MV-4-11 (cell line): ENCODE data around the gene ACSF3.

Source experiments
- DNase-seq: peaks from one replicate; lab custom pipeline; 2025; lab: John Stamatoyannopoulos, UW

ACSF3 gene

DNA sequence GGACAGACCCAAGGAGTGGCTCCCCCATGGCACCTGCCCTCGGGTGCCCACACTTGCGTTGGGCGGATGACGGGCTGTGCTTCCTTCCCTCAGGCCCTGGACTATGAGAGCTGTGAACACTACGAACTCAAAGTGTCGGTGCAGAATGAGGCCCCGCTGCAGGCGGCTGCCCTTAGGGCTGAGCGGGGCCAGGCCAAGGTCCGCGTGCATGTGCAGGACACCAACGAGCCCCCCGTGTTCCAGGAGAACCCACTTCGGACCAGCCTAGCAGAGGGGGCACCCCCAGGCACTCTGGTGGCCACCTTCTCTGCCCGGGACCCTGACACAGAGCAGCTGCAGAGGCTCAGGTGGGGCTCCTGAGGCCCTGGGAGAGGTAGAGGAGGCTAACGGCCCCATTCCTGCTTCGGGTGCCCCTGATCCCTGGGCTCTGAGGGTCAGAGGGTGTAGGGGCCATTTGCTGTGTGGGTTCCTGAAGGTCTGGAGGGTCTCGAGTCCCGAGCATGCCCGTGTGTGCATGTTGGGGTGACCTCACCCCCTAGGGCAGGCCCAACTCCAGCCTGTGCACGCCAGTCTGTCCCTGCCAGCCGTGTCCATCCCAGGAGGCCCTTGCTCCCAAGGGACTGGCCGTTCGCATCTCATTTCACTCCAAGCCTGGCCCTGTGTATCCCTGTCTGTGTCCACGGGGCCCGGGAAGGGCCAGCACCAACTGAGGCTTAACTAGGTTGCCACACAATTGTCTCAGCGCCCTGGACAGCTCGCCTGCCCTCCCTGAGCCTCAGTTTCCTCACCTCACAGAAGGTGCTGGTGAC lies 96.7 kb downstream of the ACSF3 start:
- DNase-seq = no peak

GRCh38 chr16:89191033-89191900 lies 97.6 kb downstream of the ACSF3 start:
- no peak for DNase-seq

- no peak for DNase-seq
Measured at GRCh38 chr16:89191901-89192185, 98.2 kb downstream of the ACSF3 start.

DNA sequence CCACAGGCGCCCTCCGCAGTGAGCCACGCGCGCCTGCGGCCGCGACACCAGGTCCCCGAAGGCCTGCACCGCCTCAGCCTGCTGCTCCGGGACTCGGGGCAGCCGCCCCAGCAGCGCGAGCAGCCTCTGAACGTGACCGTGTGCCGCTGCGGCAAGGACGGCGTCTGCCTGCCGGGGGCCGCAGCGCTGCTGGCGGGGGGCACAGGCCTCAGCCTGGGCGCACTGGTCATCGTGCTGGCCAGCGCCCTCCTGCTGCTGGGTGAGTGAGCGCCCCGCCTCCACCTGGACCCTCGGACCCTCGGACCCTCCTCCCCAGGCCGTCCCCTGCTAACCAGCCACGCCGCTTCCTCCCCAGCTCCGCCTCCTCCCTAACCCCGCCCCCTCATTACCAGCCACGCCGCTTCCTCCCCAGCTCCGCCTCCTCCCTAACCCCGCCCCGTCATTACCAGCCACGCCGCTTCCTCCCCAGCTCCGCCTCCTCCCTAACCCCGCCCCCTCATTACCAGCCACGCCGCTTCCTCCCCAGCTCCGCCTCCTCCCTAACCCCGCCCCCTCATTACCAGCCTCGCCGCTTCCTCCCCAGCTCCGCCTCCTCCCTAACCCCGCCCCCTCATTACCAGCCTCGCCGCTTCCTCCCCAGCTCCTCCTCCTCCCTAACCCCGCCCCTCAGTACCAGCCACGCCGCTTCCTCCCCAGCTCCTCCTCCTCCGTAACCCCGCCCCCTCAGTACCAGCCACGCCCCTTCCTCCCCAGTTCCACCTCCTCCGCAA lies 98.7 kb downstream of the ACSF3 start:
- DNase-seq = peak; percentile 66

- peak; percentile 65 for DNase-seq
Measured at GRCh38 chr16:89192956-89193575, 99.4 kb downstream of the ACSF3 start.

- DNase-seq = no peak
Measured at GRCh38 chr16:89193576-89194293, 100.1 kb downstream of the ACSF3 start.

- no peak for DNase-seq
Measured at GRCh38 chr16:89194340-89195311, 101.0 kb downstream of the ACSF3 start.

DNA sequence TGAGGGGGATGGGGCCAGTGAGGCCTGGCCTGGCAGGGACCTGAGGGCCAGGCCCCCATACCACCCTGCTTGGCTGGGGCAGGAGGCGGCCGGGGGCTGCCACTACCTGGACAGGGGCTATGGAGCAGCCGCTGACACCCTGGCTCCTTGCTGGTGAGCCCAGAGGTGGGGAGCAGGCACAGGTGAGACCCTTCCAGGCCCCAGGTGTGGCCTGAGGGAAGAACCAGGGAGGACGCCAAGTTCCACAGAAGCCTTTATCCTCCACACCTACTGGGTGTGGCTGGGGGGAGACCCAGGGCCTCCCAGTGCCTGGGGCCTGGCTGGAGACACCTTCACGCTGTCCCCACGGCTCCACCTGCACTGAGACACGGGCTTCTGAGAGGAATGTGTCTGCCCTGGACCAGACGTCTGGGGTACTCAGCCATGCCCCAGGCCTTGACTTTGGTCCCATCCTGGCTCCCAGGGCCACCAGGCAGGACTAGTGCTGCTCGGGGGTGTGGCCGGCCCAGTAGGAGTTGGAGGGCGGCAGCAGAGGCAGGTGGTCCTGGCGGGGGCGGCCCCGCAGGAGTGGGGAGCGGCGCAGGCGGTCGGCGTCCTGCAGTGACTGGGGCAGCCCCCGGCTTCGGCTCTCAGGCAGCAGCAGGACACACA lies 102.0 kb downstream of the ACSF3 start:
- DNase-seq = no peak

- no peak for DNase-seq
Measured at GRCh38 chr16:89197033-89197632, 103.5 kb downstream of the ACSF3 start.

GRCh38 chr16:89197633-89198416 lies 104.2 kb downstream of the ACSF3 start:
- DNase-seq = no peak

DNA sequence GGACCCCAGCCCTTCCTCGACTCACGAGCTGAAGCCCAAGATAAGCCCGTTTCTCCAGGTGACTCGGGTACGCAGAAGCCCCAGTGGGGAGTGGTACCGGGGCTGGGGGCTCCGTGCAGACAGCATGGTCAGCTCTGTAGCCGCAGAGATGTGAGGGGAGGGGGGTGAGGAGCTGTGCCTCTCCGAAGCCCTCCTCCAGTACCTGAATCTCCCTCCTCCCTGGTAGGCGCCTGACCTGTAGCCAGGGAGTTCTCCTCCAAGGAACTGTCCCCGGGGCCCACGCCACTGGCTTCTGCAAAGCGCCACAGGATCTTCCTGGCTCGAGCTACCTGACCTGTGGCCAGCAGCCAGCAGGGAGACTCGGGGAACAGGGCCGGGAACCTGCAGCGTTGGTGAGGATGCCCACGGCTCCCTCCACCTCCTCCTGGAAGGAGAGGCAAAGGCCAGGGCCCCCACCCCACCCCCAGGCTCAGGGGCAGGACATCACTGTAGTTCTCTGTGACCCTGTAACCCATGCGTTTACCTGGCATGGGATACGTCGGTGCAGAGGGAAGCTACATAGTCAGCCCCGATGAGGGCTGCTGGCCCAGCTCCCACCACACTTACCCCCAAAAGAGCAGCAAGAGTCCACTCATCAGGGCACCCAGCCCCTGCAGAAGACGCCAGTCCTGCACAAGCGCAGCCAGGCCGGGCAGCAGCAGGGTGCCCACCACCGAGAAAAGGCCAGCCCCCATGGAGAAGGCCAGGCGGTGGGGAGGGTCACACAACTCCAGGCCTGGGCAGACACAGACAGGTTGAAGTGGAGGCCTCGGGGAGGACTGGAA lies 105.0 kb downstream of the ACSF3 start:
- no peak for DNase-seq

DNA sequence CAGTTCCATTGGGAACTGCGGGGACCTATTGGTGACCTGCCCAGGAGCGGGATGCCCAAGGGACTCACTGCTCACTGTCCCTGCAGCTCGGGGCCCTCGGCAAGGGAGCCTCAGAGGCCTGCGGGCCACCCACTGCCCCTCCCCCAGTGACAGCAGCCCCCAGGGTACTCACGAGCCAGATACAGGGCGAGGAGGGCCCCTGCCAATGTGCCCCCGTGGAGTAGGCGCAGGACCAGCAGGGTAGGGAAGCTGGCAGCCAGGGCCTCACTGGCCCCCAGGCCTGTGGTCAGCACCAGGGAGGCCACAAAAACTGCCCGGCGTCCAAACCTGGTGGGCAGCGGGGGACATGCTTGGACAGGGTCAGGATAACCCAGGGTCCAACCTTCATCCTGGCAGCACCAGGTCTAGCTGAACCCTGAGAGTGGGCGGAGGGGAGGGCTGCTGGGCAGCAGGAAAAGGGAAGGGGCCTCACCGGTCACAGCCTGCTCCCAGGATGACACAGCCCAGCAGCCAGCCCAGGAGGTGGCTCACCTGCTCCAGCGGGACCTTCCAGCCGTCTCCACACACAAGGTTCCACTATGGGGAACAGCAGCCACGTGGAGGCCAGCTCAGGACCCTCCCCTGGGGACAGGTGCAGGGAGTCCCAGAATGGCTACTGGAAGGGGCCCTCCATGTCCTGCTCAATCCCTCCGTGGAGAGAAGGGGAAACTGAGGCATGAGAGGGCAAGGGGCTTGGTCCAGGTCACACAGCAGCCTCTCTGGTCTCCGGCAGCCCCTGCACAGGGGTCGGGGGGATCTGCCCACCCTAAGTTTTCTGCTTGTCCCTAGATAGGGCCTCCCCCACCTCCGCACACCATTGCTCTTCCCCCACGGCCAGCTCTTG lies 105.8 kb downstream of the ACSF3 start:
- no peak for DNase-seq

DNA sequence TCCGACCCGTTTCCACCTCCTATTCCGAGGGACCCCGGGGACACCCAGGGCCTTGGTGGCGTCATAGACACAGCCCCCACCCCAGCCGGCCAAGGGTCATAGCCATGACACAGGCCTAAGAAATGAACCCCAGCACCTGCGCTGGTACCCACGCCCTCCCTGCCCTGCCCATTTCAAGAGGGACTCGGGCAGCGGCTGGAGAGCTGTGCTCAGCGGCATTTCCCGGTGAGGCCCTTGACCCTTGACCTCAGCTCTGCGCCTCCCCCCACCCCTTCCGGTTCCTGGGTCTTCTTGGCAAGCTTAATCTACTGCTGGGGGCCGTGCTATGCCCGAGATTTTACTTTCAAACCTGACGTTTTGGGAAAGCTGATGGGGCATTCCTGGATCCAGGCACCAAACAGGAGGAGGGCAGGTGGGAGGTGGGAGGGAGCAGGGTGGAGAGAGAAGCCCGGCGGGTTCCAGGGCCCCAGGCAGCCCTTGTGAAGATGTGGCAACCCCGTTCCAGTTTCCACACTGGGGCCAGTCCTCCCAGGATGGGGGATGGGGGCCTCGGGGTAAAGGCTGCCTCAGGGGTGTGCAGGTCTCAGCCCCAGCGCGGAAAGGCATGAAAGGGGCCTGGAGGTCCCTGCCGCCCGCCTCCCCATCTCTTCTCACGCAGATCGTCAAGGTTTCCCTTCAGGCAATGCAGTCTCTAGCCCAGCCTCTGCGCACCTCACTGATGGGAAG lies 106.6 kb downstream of the ACSF3 start, which contains the start of gene SLC22A31:
Gene SLC22A31 (minus strand): TSS at position 414 of the 726 bp plus-strand sequence. CDS start 36 bp downstream, at position 378.
- DNase-seq = no peak

GRCh38 chr16:89200850-89201411 lies 107.3 kb downstream of the ACSF3 start:
- DNase-seq = no peak
